Stimulated activated CD8-positive, alpha-beta memory T cell treated with anti-CD3 and anti-CD28 coated beads, Interleukin-12 subunit alpha, Interleukin-12 subunit beta, amount 100 ng/mL, for 24 hours (primary cell): ENCODE results near the gene PLCE1.

Experiments
- DNase-seq: peaks from one replicate; pipeline ENCODE4 v3.0.0-alpha.2; 2020; ENCODE audit errors: extremely low read depth

The PLCE1 gene

DNA sequence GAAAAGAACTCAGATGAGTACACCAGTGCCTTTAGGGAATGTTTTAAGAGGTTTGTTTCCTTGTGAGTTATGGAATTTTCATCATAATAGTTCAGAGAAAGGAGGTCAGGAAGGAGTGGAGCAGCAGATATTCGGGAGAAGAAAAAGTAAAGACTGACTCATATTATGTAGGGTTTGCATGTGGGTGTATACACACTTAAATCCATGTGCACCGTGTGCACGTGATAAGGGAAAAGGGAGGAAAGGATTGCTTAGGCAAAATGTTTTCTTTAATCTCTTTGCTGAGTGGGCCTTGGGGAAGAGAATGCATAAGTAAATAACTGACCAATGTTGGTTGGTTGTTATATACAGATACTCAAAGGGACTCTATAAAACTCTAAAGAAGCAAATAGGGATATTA is 30.2 kb downstream of the PLCE1 start:
- no peak for DNase-seq

GRCh38 chr10:94024407-94024806 is 30.7 kb downstream of the PLCE1 start:
- DNase-seq = no peak

DNA sequence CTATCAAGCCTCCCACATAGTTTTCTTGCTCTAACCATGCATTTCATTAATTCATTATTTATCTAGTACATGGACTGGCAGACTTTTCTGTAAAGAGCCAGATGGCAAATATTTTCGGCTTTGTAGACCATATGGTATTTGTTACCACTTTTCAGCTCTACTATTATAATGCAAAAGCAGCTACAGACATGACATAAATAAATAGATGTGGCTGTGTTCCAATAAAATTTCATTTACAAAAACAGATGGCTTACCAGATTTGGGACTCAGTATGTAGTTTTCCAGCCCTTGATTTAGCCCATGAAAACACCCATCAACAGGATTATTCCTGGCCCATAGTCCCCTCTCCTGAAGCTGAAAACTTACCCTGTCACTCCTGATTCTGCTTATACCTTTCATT is 32.1 kb downstream of the PLCE1 start:
- no peak for DNase-seq

DNA sequence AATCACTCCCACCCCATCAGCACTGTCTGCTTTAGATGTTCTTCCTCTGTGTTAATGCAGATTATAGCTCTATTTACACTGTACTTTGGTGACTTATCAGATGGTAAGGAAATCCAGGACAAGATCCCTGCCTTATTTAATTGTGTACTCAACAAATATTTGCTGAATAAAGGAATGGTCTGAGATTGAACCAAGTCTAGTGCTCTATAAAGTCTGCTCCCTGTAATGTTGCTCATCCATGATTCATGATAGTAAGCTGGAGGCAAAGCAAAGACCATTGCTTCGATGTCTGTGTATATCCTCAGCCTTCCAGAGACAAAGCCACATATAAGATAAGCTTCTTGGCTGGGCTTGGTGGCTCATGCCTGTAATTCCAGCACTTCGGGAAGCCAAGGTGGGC is 33.5 kb downstream of the PLCE1 start:
- DNase-seq = no peak

DNA sequence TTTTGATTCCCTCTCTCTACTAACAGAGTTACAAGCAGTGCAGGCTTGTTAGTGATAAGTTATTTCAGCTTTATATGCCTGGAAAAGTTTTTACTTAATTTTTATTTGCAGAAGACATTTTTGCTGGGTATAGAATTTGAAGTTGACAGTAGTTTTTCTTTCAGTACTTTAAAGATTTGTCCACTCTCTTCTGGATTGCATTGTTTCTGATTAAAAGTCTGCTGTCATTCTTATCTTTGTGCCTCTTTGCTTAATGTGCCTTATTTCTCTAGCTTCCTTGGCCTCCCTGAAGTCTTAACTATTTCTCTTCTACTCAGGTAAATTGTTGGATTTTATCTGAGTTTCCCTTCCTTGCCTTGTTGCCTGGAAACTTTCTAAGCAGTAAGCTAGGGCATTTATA is 36.2 kb downstream of the PLCE1 start:
- no peak for DNase-seq

GRCh38 chr10:94035982-94036765 is 42.4 kb downstream of the PLCE1 start:
- DNase-seq = no peak

DNA sequence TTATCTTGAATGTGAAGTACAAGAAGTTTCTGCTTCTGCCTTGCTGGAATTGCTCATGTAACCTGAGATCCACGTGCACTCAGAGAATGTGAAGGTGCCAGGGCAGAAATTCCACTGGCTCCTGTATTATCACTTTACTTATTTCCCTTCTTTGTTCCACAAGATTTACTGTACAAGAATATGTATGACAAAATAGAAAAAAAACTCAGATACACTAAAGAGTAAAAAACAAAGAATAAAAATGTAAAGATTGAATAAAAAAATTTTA is 43.0 kb downstream of the PLCE1 start:
- DNase-seq = no peak

GRCh38 chr10:94037286-94037685 is 43.6 kb downstream of the PLCE1 start:
- no peak for DNase-seq

GRCh38 chr10:94038024-94038423 is 44.3 kb downstream of the PLCE1 start:
- no peak for DNase-seq

DNA sequence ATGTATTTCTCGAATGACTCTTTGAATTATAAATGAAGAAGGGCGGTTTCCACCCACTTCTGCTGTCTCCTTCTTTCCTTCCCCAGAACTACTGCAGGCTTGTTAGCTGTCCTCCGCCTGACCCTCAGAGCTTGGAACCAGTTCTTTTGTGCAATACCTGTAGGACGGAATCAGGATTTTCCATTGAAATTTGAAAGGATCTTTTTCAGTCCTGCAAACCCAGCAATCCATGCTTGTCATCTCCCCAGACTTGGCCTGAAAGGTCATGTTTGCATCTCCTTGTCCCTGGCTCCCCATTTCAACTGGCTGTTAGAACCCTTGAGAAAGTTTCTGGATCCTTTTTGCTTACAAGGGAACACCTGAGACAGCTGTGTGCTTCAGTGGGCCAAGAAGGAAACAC is 47.5 kb downstream of the PLCE1 start:
- no peak for DNase-seq

DNA sequence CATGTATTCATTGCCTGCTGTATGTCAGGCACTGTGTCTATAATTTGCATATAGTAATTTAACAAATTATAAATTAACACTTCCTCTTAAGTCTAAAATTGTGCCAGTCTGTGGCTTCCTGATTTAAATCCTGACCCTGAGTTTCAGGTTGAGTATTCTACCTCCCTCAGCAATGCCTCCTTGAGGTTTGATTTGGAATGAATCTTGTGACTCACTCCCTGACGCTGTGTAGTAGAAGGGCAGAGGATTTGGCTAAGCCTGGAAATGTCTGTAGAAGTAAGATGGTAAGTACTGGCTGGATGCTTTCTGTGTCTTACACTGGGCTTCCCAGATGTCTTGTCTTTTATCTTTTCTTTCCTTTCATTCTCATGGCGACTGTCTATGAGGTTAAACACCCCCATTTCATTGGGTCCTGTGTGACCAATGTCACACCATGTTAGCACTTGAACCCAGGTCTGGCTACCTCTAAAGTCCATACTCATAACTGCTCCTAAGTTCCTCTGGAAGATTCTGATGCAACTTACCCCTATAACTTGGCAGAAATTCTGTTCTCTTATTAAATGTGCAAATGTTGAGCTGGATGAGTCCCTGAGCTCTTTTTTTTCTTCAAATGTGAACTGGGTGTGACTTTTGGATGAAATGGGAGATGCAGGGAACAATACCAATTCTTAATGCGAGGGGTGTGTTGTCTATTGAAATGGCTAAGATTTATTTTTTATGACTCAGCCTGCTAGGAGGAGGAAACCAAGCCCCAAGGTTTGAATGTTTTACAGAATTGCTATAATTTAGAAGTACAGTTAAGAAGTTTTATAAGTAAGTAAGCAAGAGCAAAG is 48.5 kb downstream of the PLCE1 start:
- no peak for DNase-seq

- DNase-seq = no peak
Measured at GRCh38 chr10:94042834-94043175, 49.1 kb downstream of the PLCE1 start.
